Left ventricle myocardium inferior (tissue), 1 donor: Measurements from ENCODE around the gene CEP131. TPM values are rescaled to one million over a fixed set of nuclear protein-coding genes. Genes with fewer than 3 reads are reported as not detected.

Experiments
- DNase-seq: peaks from one replicate; pipeline ENCODE4 v3.0.0-alpha.2; 2020
- H3K27ac ChIP-seq: fragments of 200-600 bp; replicated peaks from 2 replicates; pipeline ENCODE4 v1.8.0; 2021
- H3K27me3 ChIP-seq: fragments of 200-600 bp; 2 replicates; pipeline ENCODE4 v1.8.0; 2021; ENCODE audit warnings: low read depth
- H3K36me3 ChIP-seq: fragments of 200-600 bp; 2 replicates; pipeline ENCODE4 v1.8.0; 2021
- H3K4me1 ChIP-seq: fragments of 200-600 bp; 2 replicates; pipeline ENCODE4 v1.8.0; 2021
- H3K4me3 ChIP-seq: fragments of 200-600 bp; 2 replicates; pipeline ENCODE4 v1.8.0; 2021; ENCODE audit warnings: mild to moderate bottlenecking, moderate library complexity
- H3K9me3 ChIP-seq: fragments of 200-600 bp; replicated peaks from 2 replicates; pipeline ENCODE4 v1.8.0; 2021
- CTCF ChIP-seq: fragments of 200-600 bp; IDR thresholded peaks from 2 replicates; pipeline ENCODE4 v1.8.0; 2021; ENCODE audit warnings: antibody characterized with exemption, mild to moderate bottlenecking, borderline replicate concordance
- intact Hi-C: fragments of 100-400 bp; cut with micrococcal nuclease; formaldehyde crosslinking; loops from one replicate; pipeline ENCODE4 v1.11.0; 2022
- total RNA-seq: library from RNA; stranded (reverse); fragmentation: NEBNext Ultra II Directional; extraction: Animal tissue kit (Norgen Biotek cat#: 25700); gene quantifications from one replicate; pipeline ENCODE4 v1.2.1, GENCODE V29; 2021
- donor health status: DM: no; HTN: yes; CAD: no; lungs with severe emphysema.

CEP131 gene
- total RNA-seq, 1 donor from 2014 or later = 7.6 TPM

GRCh38 chr17:81163051-81163695, 59.6 kb downstream of the CEP131 start:
- intact Hi-C loops = no loop called here

GRCh38 chr17:81162491-81162890, 60.3 kb downstream of the CEP131 start:
- Histone ChIP-seq H3K36me3 (no peaks in the 10 kb centered on the region), H3K27ac (no peak overlapping the region), H3K4me3 (no peak overlapping the region), H3K9me3 (no peaks in the 10 kb centered on the region), H3K27me3 (peaks cover 29% of the 10 kb centered on the region), H3K4me1 (peaks cover 32% of the 10 kb centered on the region)
- TF ChIP-seq CTCF = no peak
- DNase-seq = no peak
- intact Hi-C loops = no loop called here

More at GRCh38 chr17:81163051-81163695, 59.6 kb downstream of the CEP131 start:
- TF ChIP-seq CTCF = no peak
- H3K27me3 ChIP-seq = peaks cover 31% of the 10 kb centered on the region
- H3K27ac ChIP-seq = no peak overlapping the region
- peaks cover 32% of the 10 kb centered on the region for H3K4me1 ChIP-seq
- no peaks in the 10 kb centered on the region for H3K36me3 ChIP-seq
- H3K4me3 ChIP-seq = no peak overlapping the region
- no peak for DNase-seq
- H3K9me3 ChIP-seq = no peaks in the 10 kb centered on the region

- no peak for DNase-seq
- intact Hi-C loops = no loop called here
- no peak for TF ChIP-seq CTCF
These were observed 60.8 kb downstream of the CEP131 start for GRCh38 chr17:81161972-81162371.

GRCh38 chr17:81161536-81161935, 61.2 kb downstream of the CEP131 start:
- Histone ChIP-seq H3K4me3 (no peak overlapping the region), H3K36me3 (no peaks in the 10 kb centered on the region), H3K27ac (no peak overlapping the region), H3K9me3 (no peaks in the 10 kb centered on the region), H3K27me3 (peaks cover 19% of the 10 kb centered on the region), H3K4me1 (peaks cover 30% of the 10 kb centered on the region)
- DNase-seq = no peak
- no peak for TF ChIP-seq CTCF
- intact Hi-C loops = no loop called here

More at GRCh38 chr17:81161972-81162371, 60.8 kb downstream of the CEP131 start:
- Histone ChIP-seq H3K27me3 (peaks cover 24% of the 10 kb centered on the region), H3K36me3 (no peaks in the 10 kb centered on the region), H3K4me1 (peaks cover 32% of the 10 kb centered on the region), H3K27ac (no peak overlapping the region), H3K4me3 (no peak overlapping the region), H3K9me3 (no peaks in the 10 kb centered on the region)

- H3K4me1 ChIP-seq = peaks cover 28% of the 10 kb centered on the region
- intact Hi-C loops = no loop called here
- TF ChIP-seq CTCF = no peak
- H3K27me3 ChIP-seq = peaks cover 17% of the 10 kb centered on the region
- H3K36me3 ChIP-seq = no peaks in the 10 kb centered on the region
- H3K9me3 ChIP-seq = no peaks in the 10 kb centered on the region
- H3K27ac ChIP-seq = peak overlapping the region; percentile 69
- H3K4me3 ChIP-seq = peak overlapping the region; percentile 64
- no peak for DNase-seq
These were observed 61.9 kb downstream of the CEP131 start for GRCh38 chr17:81160747-81161453.
